Right lobe of liver (tissue), 6 donors: Measurements from ENCODE around the gene CACNA1S. TPM values are rescaled to one million over a fixed set of nuclear protein-coding genes. Genes with fewer than 3 reads are reported as not detected.

ENCODE experiments used
- ATAC-seq, 4 donors: fragments of 200-7000 bp; cut with Tn5 transposase; one replicate each; pipeline ENCODE4 v1.9.1; 2020; ENCODE audit warnings: mild to moderate bottlenecking in 4 of 4, moderate library complexity in 4 of 4
- DNase-seq, 3 donors: peaks; one replicate each; pipeline ENCODE4 v3.0.0-alpha.2; 2020
- H3K27ac ChIP-seq, 3 donors: fragments of 200-600 bp; one replicate each; pipeline ENCODE4 v1.8.0; 2022
- H3K27me3 ChIP-seq, 2 donors: fragments of 200-600 bp; one replicate each; pipeline ENCODE4 v1.8.0; 2022
- H3K36me3 ChIP-seq, 4 donors: fragments of 200-600 bp; sonication (generic) in 1 of 4; one replicate each; pipeline versions ENCODE4 v1.5.1 to v1.8.0; 2017 to 2022; ENCODE audit warnings: control low read depth in 1 of 4
- H3K4me1 ChIP-seq, 4 donors: fragments of 200-600 bp; sonication (generic) in 1 of 4; one replicate each; pipeline versions ENCODE4 v1.5.1 to v1.8.0; 2017 to 2022; ENCODE audit warnings: control low read depth in 1 of 4
- H3K4me3 ChIP-seq, 3 donors: fragments of 200-600 bp; one replicate each; pipeline ENCODE4 v1.8.0; 2022
- H3K9me3 ChIP-seq, 4 donors: fragments of 200-600 bp; sonication (generic) in 1 of 4; one replicate each; pipeline versions ENCODE4 v1.5.1 to v1.8.0; 2017 to 2022; ENCODE audit warnings: control low read depth in 1 of 4
- POLR2A ChIP-seq: fragments of 450-650 bp; IDR thresholded peaks from one replicate; pipeline ENCODE4 v1.6.1; 2017; ENCODE audit warnings: antibody characterized with exemption, mild to moderate bottlenecking
- WGBS: methylation state at CpG from one replicate; pipeline ENCODE4 v1.1.6; 2018; ENCODE audit warnings: low coverage, low lambda C conversion rate; ENCODE audit not compliant: insufficient coverage; ENCODE audit errors: missing lambda C conversion rate; 5-methylcytosine and 5-hydroxymethylcytosine counted together
- intact Hi-C, 2 donors: fragments of 100-400 bp; cut with DNase I; formaldehyde crosslinking; loops; one replicate each; pipeline versions ENCODE4 v1.11.2 to v1.14.1; 2022
- total RNA-seq, 6 experiments: library from RNA; depleted of rRNA in 2 of 6; stranded (reverse); fragments of >200 nt in 2 of 6; fragmentation: NEBNext Ultra II Directional in 3 of 6; extraction: Animal tissue kit (Norgen Biotek cat#: 25700) in 3 of 6; gene quantifications; one replicate each; pipeline versions ENCODE4 v1.1.0 to v1.2.4, GENCODE V29; 2016 to 2023
- TF ChIP-seq, protein P1 (sequence below), 4 donors: fragments of 200-600 bp in 3 of 4; fragments of 450-650 bp in 1 of 4; IDR thresholded peaks; one replicate each; pipeline versions ENCODE4 v1.5.1 to v1.8.0; 2016 to 2022; ENCODE audit warnings: antibody characterized with exemption in 4 of 4, mild to moderate bottlenecking in 2 of 4
- donor health status: DM: no; HTN: yes; CAD: no.
- donor health status: DM: no; HTN: no; CAD: no.
- donor health status: DM: no; HTN: no; CAD: no.
- donor health status: DM: no; HTN: yes; CAD: no.
- donor health status: DM: no; HTN: yes; CAD: no.

Gene CACNA1S
- total RNA-seq, 6 experiments from 2014 or later, result 0.12 TPM; not detected in 5

DNA sequence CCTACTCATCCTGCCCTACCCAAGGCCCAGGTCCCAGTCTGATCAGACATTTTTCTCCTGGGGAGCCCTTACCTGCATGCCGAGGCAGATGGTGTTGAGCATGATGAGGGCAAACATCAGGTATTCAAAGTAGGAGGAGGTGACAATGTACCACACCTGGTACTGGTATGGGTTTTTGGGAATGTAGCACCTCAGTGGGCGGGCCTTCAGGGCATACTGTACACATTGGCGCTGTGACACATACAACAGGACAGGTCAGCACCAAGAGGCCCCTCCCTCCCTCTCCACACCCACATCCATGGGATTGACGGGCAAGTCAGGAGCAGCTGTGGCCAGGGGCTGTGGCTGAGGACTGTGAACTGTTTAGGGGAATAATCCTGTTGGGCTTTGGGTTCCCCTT lies 51.6 kb downstream of the CACNA1S start:
- Histone ChIP-seq H3K27ac (no peak overlapping the region), H3K27me3 (no peaks in the 10 kb centered on the region), H3K9me3 (no peaks in the 10 kb centered on the region), H3K4me3 (no peak overlapping the region), H3K4me1 (peaks cover 0 to 11% (median 0%) of the 10 kb centered on the region in 4 donors), H3K36me3 (no peaks in the 10 kb centered on the region)
- 82% methylated on average over 2 of the region's 4 CpGs for WGBS
- DNase-seq (no peak), ATAC-seq (no peak)
- no peak for TF ChIP-seq POLR2A
- TF ChIP-seq, protein P1, sequence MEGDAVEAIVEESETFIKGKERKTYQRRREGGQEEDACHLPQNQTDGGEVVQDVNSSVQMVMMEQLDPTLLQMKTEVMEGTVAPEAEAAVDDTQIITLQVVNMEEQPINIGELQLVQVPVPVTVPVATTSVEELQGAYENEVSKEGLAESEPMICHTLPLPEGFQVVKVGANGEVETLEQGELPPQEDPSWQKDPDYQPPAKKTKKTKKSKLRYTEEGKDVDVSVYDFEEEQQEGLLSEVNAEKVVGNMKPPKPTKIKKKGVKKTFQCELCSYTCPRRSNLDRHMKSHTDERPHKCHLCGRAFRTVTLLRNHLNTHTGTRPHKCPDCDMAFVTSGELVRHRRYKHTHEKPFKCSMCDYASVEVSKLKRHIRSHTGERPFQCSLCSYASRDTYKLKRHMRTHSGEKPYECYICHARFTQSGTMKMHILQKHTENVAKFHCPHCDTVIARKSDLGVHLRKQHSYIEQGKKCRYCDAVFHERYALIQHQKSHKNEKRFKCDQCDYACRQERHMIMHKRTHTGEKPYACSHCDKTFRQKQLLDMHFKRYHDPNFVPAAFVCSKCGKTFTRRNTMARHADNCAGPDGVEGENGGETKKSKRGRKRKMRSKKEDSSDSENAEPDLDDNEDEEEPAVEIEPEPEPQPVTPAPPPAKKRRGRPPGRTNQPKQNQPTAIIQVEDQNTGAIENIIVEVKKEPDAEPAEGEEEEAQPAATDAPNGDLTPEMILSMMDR (IDR thresholded peaks at IDR 0.05), result no peak
- intact Hi-C loops, result no loop called here

DNA sequence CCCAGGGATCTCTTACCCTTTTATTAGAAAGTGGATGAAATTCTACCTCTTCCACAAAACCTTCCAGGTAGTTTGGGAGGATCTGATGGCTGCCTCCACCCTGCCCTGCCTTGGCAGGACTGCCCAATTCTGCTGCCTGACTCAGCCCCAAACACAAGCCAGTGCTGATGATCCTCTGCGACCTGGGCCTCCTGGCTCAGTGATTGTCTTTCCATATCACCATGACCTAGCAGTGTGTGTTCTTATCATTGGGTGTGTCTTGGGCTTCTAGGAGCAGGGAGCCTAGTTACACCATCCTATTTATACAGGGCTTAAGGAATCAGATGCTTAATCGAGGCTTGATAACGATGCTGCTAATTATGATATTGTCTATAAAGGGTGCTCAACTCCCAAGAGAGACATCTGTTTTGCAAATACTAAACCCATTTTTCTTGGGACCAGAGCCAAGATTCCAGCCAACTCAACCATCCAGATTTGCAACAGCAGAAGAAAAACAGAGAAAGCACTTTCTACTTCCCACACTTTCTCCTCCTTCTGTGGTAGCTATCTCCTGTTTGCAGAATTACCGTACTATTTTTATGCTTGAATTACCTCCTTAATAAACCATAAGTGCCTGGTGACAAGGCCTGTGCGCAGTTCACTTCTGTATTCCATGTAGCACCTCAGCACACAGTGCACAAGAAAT lies 52.2 kb downstream of the CACNA1S start:
- H3K27ac ChIP-seq, result no peak overlapping the region
- no peaks in the 10 kb centered on the region for H3K36me3 ChIP-seq
- intact Hi-C loops, result no loop called here
- 94% methylated on average over 4 of the region's 5 CpGs for WGBS
- ATAC-seq (no peak), DNase-seq (no peak)
- no peaks in the 10 kb centered on the region for H3K27me3 ChIP-seq
- H3K4me3 ChIP-seq, result no peak overlapping the region
- peaks cover 0 to 15% (median 0%) of the 10 kb centered on the region in 4 donors for H3K4me1 ChIP-seq
- H3K9me3 ChIP-seq, result no peaks in the 10 kb centered on the region
- TF ChIP-seq, protein P1 (IDR thresholded peaks at IDR 0.05), result no peak
- no peak for TF ChIP-seq POLR2A

DNA sequence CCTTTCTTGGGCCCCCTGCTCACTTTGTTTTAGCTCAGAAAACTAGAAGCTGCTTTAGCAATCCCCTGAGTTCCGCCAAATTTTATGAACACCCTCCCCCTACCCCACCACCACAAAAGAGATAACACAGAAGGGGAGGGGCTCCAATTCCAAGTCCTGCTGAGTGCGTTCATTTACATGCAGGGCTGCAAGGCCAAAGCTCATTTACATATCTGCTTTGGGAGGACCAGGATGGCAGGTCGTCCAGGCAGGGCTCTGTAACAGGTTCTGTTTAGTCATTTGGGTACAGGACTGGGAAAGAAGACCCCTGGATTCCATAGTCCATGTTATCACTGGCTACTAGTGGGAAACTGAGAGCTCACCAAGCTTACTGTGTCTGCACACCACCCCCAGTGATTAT lies 52.8 kb downstream of the CACNA1S start:
- ATAC-seq (no peak), DNase-seq (no peak)
- H3K9me3 ChIP-seq, result no peaks in the 10 kb centered on the region
- no peak overlapping the region for H3K27ac ChIP-seq
- WGBS, result 83% methylated on average over 3 of the region's 3 CpGs
- H3K27me3 ChIP-seq, result no peaks in the 10 kb centered on the region
- no peak overlapping the region for H3K4me3 ChIP-seq
- no peaks in the 10 kb centered on the region for H3K36me3 ChIP-seq
- H3K4me1 ChIP-seq, result peaks cover 0 to 15% (median 0%) of the 10 kb centered on the region in 4 donors
- TF ChIP-seq, protein P1 (IDR thresholded peaks at IDR 0.05), result no peak
- TF ChIP-seq POLR2A, result no peak
- intact Hi-C loops, result no loop called here

DNA sequence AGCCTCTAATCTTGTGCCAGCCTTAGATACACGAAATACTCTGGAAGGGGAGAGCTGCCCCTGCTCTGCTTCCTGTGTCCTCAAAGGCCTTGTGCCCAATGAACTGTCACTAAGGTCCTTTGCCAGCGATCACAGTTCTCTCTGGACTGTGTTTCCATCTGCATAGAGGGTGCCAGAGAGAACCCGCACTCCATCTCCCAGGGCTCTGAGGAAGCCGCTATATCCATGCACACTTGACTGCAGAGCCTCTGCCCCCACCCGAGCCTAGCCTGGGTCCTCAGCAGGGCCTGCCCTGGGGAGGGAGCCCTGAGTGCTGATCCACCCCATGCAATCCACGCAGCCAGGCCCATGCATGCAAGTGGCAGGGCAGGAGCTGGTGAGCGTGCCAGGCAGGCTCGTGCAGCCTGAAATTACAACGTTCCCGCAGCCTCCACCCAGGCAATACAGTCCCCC lies 58.1 kb downstream of the CACNA1S start:
- no peak for TF ChIP-seq POLR2A
- TF ChIP-seq, protein P1 (IDR thresholded peaks at IDR 0.05), result no peak
- no peak for ATAC-seq
- Histone ChIP-seq H3K27ac (no peak overlapping the region), H3K36me3 (no peaks in the 10 kb centered on the region), H3K4me1 (peaks cover 0 to 6% (median 0%) of the 10 kb centered on the region in 4 donors), H3K4me3 (no peak overlapping the region), H3K27me3 (no peaks in the 10 kb centered on the region), H3K9me3 (no peaks in the 10 kb centered on the region)
- no peak for DNase-seq
- intact Hi-C loops, result no loop called here
- WGBS, result 85% methylated on average over 4 of the region's 10 CpGs
